Pulmonary artery endothelial cell (primary cell): Measurements from ENCODE around the gene RETREG2. TPM values are rescaled to one million over a fixed set of nuclear protein-coding genes. Genes with fewer than 3 reads are reported as not detected.
A peak's percentile ranks its signal among the peaks of the same experiment; 100 is the strongest.

Experiments used
- DNase-seq: peaks from one replicate; pipeline ENCODE4 v3.0.0-alpha.2; 2011; ENCODE audit warnings: low read depth, low spot score
- total RNA-seq: library from RNA; depleted of rRNA; stranded (reverse); fragments of >200 nt; gene quantifications from 2 replicates; pipeline ENCODE4 v1.2.3, GENCODE V29; 2014

RETREG2 gene
- total RNA-seq, 1 donor from 2014 or later = 52.6 TPM

DNA sequence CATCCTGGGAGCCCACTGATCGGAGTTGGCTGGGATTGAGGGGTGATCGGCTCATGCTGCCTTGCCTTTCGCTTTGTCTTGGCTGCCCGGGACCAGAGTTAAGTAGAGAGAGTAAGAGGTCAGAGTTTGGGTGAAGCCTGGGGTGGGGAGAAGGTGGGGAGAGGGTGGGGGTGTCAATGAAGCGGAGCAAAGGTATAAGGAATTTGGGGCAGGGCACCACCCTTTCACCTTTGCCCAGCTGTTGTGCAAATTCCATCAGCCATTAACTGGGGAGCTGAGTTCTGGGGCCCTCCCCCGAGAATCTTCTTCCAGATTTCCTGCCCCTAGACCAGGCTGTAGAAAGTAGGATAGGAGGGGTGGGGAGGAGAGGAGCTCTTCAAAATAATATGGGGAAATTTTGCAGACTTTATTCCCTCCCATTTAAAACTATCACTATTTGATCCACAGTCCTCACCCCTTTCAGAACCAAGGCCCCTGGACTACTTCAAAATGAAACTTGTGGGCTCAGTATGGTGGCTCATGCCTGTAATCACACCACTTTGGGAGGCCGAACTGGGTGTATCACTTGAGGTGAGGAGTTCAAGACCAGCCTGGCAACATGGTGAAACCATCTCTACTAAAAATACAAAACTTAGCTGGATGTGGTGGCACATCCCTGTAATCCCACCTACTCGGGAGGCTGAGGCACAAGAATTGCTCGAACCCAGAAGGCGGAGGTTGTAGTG is 8.0 kb upstream of the RETREG2 start, which contains the start of gene SLC23A3:
Gene SLC23A3, minus strand, starts transcription at position 100 of the 725 bp plus-strand sequence. Its CDS starts 45 bp downstream, at position 55.
- no peak for DNase-seq

DNA sequence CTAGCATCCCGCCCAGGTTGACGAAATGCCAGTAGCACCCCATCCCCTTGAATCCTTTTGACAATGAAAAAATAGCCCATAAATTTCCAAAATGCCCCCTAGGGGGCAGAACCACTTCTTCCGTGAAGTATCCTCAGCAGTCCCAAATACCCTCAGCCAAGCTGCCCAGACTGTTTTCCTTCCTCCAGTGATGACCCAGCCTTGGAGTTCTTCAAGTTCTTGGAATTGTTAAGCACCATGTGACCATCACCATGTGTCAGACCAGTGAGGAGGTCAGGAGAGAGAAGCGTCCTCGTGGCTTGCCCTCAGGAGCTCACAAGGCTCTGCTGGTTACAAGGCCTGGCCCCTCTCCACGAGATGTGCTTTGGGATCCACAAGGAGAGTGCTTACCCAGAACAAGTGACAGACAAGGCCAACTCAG is 6.8 kb upstream of the RETREG2 start:
- peak; percentile 66 for DNase-seq

DNA sequence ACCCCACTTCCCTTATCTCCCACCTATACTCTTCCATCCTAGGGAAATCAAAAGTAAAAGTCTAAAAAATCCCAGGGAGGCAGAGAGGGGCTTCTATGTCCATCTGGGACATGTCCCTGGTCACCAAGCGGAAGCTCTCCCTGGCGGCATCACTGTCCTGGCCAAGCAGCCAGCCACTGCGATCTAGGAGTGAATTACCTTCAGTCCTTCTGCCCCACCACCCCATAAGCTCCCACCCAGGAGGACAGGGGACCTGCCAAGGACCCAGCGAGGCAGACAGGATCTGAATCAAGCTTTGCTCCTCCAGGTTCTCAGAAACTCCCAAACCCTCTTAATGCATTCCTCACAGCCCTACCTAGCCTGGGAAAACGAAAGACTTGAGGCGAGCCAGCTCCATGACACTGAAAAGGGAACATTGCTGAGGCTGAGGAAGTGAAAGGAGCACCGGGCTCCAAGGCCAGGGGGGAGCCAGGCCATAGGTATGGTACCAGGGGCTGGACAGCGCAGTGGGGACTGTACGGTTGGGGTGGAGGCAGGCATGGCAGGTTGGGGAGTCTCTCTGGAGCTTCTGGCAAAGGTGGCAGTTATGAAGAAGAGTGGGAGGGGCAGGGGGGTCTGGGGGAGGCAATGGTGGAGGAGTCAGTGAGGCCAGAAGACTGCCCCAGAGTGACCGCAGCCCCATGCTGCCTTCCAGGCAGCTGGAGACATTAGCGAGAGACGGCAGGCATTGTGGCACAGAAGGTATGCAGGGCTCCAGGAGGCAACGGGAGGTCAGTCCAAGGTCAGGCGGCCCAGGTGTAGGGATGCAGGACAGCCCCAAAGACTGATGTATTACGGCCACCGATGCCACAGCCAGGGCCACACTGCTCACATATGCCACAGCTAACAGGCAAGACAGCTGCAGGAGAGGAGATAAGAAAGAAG is 5.6 kb upstream of the RETREG2 start:
- DNase-seq = no peak

DNA sequence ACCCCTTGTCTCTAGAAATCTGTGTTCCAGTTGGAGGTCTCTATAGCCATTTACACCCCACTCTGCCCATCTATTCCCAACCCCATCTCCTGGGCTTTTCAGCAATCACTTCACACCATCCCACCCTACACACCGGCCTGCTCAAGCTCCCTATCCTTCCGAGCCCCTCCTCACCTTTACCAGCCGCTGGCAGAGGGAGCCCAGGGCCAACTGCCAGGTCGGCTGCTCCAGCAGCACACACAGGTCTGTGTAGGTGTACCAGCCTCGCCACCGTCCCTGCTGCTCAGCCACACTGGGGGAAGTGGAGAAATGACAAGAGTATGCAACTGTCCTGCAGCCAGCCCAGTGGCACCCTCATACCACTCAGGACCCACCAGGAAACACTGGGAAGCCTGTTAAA is 4.9 kb upstream of the RETREG2 start:
- no peak for DNase-seq

GRCh38 chr2:219174146-219174545 is 3.9 kb upstream of the RETREG2 start:
- DNase-seq = no peak

- DNase-seq = no peak
Measured at GRCh38 chr2:219174801-219175200, 3.3 kb upstream of the RETREG2 start.

DNA sequence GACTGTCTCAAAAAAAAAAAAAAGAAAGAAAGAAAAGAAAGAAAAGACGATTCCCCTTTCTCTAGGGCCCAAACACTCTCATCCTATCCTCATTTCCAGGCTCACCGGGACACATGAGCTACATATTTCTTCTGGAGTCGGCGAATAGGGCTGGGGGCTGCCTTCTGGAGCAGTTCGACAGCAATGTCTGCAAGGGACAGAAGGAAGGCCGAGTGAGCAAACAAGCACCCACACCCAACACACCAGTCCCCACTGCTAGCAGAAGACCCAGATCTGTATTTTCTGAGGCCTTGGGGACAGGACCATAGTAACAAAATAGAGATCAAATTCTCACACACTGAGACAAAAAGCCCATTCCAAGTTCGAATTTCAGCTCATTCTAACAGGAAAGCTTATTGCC is 2.6 kb upstream of the RETREG2 start:
- no peak for DNase-seq

DNA sequence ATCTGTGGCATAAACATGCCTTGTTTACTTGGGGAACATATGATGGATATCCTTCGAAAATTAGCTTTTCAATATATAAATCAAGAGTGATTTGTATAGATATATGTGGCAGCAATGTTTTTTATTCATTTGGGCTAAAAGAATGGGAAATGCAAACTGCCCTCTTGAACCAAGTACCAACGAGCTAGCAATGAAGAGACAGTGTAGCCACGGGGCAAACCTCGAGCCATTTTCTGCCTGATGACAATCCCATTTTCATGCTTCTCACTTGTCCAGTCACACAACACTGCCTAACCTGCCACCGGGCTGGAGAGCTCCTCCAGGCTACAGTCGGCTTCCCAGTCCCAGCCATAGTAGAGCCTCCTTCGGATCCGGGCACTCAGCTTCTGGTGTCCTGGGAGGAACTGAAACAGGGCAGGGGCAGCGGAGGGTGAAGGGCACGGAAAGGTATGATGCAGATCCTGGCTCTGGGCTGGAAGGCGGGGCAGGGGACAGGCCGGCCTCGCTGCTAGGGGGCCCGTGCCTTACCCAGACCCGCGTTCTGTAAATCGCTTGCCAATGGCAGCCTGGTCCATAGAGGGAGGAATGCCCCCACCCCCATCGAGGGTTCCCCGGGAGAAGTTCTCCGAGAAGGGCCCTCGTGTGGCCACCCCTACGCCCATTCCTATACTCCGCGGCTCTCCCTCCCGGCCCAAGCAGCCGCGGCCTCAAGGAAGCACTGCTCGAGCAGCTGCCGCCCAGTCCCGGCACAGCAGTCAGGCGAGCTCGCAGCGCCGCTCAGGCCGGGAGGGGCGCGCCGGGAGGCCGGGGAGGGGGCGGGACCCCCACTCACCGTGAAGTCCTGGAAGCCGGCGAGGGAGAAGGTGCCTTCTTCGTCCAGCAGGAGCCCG is 1.9 kb upstream of the RETREG2 start:
- no peak for DNase-seq

DNA sequence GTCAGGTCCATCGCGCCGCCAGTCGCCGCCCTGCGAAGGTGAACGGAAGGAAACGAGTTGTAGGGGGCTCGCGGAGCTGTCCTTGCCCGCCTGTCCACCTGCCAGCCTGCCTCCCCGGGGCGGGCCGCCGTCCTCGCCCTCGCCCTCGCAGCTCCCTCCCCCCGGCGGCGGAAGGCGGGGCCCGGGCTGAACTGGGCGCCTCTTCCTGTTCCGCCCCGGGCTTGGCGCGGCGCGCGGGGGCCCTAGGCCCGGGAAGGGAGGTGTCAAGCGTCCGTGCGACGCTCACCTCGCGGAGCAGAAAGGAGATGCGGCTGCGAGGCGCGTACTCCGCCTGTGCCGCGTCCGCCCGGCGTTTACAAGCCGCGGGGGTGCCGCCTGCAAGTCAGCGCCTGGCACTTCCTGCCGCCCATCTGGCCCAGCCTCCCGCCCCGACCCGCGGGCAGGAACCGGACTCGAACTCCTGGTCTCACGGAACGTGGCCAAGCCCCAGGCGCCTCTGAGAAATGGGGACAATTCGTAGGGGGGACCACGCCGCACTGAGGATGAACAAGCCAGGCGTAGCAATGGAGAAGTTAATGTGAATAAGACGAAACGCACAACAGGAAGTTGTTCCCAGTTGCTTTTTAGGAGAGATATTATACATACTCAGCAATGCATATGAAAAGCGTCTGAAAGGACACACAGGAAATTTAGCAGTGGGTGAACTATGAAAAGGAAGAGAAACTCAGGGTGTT is 1.1 kb upstream of the RETREG2 start, which contains the start of gene CNPPD1:
Gene CNPPD1, minus strand, starts transcription at position 108 of the 734 bp plus-strand sequence. Its CDS starts 97 bp downstream, at position 11.
- no peak for DNase-seq

DNA sequence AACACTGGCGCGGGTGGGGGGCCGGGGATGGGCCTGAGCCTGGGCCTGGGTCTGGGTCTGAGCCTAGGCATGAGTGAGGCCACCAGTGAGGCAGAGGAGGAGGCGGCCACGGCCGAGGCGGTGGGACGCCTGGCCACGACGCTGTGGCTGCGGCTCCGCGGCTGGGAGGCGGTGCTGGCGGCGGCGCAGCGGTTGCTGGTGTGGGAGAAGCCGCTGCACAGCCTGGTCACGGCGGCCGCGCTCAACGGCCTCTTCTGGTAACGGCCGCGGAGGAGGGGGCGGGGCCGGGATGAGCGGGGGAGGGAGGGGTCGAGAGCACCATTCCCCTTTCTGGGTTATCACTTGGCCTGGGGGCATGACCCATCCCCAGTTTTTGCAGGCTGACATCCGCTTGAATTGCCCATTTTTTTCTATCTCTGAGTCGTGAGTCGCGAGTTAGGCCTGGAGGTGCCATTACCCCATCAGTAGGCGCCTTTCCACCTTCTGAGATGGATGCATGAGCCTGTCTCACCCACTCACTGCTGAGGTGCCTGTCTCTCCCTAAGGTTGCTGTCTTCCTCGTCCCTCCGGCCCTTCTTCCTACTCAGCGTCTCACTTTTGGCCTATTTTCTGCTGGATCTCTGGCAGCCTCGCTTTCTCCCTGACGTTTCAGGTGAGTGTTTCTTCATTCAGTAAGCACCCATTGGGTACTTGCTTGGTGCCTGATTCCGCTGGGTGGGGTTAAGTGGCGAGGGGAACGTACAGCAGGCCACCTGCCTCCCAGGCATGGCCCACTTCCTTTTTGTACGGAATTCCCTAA is 501 bp downstream of the RETREG2 start:
- DNase-seq = no peak

DNA sequence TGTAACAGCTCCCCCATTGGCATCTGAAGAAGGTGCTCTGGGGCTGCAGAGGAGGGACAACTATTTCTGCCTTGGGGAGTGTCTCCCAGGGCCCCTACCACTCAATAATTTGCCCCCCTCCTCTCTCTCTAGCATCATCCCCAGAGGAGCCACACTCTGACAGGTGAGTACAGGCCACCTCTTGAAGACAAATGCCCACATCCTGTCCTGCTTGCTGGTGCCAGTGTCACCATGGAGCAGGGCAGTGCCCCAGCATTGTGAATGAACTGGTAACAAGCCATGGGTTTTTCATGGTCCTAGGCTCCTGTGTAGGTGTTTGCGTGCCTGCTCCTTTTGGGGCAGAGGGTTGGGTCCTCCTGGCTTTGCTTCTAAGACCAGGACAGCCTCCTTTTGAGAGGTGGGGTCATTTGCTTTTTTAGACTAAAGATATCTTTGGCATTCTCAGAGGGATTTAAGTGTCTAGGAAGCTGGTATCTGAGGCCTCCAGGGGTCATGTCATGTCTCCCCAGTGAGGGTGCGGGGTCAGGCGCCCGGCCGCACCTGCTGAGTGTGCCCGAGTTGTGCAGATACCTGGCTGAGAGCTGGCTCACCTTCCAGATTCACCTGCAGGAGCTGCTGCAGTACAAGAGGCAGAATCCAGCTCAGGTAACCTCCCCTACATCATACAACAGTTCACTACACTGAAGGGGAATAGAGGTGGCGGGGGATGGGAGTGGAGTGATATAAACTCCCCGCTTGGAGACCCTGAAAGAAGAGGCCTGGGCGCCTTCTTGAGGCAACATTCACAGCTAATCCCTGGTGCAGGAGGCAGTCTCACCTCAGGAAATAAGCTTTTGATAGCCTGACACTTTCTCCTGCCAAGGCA is 1.8 kb downstream of the RETREG2 start:
- no peak for DNase-seq

GRCh38 chr2:219180961-219181360 is 2.9 kb downstream of the RETREG2 start:
- DNase-seq = no peak

DNA sequence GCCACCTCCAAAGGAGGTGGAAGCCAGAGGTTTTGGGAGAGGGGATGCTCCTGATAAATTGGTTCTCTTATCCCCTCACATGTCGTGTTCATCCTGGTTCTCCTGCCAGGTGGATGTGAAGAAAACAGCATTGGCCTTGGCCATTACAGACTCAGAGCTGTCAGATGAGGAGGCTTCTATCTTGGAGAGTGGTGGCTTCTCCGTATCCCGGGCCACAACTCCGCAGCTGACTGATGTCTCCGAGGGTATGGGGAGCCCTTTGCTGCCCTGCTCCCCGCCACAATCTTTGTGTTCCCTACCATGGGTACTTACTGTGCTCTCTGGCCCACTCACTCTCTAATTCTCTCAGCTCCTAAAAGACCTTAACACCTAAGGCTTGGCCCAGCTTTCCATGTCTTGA is 3.5 kb downstream of the RETREG2 start:
- DNase-seq = no peak

- DNase-seq = no peak
Measured at GRCh38 chr2:219182331-219183150, 4.5 kb downstream of the RETREG2 start.

- DNase-seq = no peak
Measured at GRCh38 chr2:219183151-219183772, 5.2 kb downstream of the RETREG2 start.

DNA sequence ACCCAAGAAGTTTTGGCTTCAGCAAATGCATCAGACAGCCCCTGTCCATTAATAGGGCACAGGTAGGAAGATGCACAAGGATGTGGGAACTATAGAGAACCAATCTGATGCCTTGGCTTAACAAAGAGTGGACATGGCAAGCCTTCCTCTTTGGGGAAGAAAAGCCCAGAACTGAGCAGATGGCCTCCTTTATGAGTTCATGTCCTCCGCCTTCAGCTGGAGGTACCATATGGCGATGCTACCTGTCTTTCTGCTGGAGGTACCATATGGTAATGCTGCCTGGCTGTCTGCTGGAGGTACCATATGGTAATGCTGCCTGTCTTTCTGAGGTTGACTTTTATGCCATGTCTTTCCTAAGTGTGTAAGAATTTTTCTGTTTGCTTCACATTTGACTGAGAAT is 6.0 kb downstream of the RETREG2 start:
- DNase-seq = no peak

DNA sequence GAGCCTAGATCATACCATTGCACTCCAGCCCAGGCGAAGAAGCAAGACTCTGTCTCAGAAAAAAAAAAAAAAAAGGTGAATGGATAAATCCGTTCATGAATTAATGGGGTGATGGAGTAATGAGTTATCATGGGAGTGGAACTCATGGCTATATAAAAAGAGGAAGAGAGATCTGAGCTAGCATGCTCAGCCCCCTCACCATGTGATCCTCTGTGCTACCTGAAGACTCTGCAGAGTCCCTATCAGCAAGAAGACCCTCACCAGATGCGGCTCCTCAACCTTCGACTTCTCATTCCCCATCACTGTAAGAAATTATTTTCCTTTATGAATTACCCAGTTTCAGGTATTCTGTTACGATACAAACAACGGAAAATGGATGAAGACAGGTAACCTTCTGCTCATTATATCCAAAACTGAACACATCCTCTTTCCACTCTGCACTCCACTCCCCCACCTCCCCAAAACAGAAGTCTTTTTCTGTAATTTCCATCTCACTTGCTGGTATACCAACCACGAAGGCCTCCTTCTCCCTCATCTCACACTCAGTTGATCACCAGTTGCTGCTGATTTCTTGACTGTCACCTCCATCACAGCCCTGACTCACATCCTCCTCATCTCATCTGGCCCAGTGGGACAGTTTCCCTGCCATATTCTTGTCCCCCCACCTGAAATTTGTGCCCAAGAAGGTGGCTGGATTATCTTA is 8.8 kb downstream of the RETREG2 start:
- no peak for DNase-seq
